ENCODE measurements around the gene POC5. TPM values are rescaled to one million over a fixed set of nuclear protein-coding genes. Genes with fewer than 3 reads are reported as not detected.

POC5 gene
- total RNA-seq, 1 experiment from 2014 or later = 14.8 TPM

DNA sequence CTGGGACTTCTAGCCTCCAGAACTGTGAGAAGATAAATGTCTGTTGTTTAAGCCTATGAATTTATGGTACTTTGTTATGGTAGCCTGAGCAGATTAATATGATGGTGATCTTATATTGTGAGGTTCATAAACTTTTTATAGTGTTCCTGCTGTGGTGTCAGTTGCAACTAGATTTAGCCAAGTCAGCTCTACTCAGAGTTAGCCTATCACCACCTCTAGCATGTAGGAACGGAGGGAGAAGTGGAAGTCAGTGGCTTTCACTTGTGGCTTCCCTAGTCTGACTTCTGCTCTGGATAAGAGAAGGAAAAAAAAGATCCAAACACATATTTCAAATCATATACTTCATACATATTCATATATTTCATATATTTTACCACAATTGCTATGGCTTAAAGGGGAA, 6.6 kb downstream of the POC5 start:
- no peaks in the 10 kb centered on the region for H4K20me1 ChIP-seq (ENCODE audit: insufficient read depth)
- H2AFZ ChIP-seq (ENCODE audit: low read depth, low read length, poor library complexity, severe bottlenecking) = no peak overlapping the region
- peaks cover 0 to 11% of the 10 kb centered on the region in 2 experiments; a peak in 3 of 4 replicates for H3K36me3 ChIP-seq (ENCODE audit: control insufficient read depth in 1 of 2, insufficient read depth in 2 of 2, low read length in 2 of 2)
- CTCF ChIA-PET = no interaction called here
- no peak overlapping the region for H3K4me2 ChIP-seq (ENCODE audit: low read length)
- no peaks in the 10 kb centered on the region for H3K9me2 ChIP-seq (ENCODE audit: insufficient read depth)
- POLR2A ChIA-PET = no interaction called here
- no peaks in the 10 kb centered on the region for H3K9me3 ChIP-seq (ENCODE audit: control insufficient read depth in 1 of 2, insufficient read depth in 1 of 2, low read depth in 1 of 2, low read length in 2 of 2)
- H3K79me2 ChIP-seq (ENCODE audit: insufficient read depth, low read length) = peaks cover 70% of the 10 kb centered on the region
- H3K27me3 ChIP-seq (ENCODE audit: insufficient read depth, low read length) = no peaks in the 10 kb centered on the region
- RAD21 ChIA-PET (ENCODE audit: low non-redundant PET in 1 of 2, low total read pairs in 2 of 2, uncharacterized antibody in 2 of 2, unreplicated experiment in 2 of 2) = no interaction called here
- no peak for ATAC-seq
- no TSS peak for BruUV-seq (replicated peaks)
- DNase-seq (ENCODE audit: low read depth, low spot score) = no peak
- no peak overlapping the region for H3K27ac ChIP-seq (ENCODE audit: low read depth, low read length)
- H3K4me3 ChIP-seq (replicated peaks in 1 of 2; ENCODE audit: low read depth in 1 of 2, low read length in 2 of 2) = no peak overlapping the region
- intact Hi-C loops (cut with micrococcal nuclease) = no loop called here
- peaks cover 0 to 9% of the 10 kb centered on the region in 2 experiments; a peak in 2 of 4 replicates for H3K4me1 ChIP-seq (ENCODE audit: control insufficient read depth in 1 of 2, insufficient read depth in 2 of 2, low read length in 2 of 2)
- TF ChIP-seq EGR1 (IDR thresholded peaks at IDR 0.05; ENCODE audit: low read depth) (no peak), POLR2AphosphoS5 (IDR thresholded peaks at IDR 0.05; ENCODE audit: low read depth, low read length) (no peak), TCF7L2 (IDR thresholded peaks at IDR 0.05; ENCODE audit: borderline replicate concordance, extremely low read depth, insufficient read depth, insufficient read length) (no peak), ATF3 (IDR thresholded peaks at IDR 0.05) (no peak), FOSL1 (IDR thresholded peaks at IDR 0.05; ENCODE audit: low read depth) (no peak), CEBPB (IDR thresholded peaks at IDR 0.05; ENCODE audit: low read depth) (no peak), ZNF274 (IDR thresholded peaks at IDR 0.05; ENCODE audit: low read depth, low read length) (no peak), MAX (IDR thresholded peaks at IDR 0.05) (no peak), REST (IDR thresholded peaks at IDR 0.05; ENCODE audit: low read depth) (no peak), SIN3A (IDR thresholded peaks at IDR 0.05; ENCODE audit: low read depth) (no peak), EZH2phosphoT487 (IDR thresholded peaks at IDR 0.05; ENCODE audit: borderline replicate concordance) (no peak)
- no peak overlapping the region for H3K9ac ChIP-seq (ENCODE audit: low read length)
